GM23248 (cell line): ENCODE measurements around the gene ZCCHC10. TPM values are rescaled to one million over a fixed set of nuclear protein-coding genes. Genes with fewer than 3 reads are reported as not detected.

Source experiments
- DNase-seq: peaks from one replicate; pipeline ENCODE4 v3.0.0-alpha.2; 2015
- H2AFZ ChIP-seq: fragments of 200-600 bp; sonication (generic); 2 replicates; pipeline ENCODE4 v1.6.1; 2016; ENCODE audit warnings: antibody characterized with exemption
- H3F3A ChIP-seq: fragments of 200-600 bp; sonication (generic); 2 replicates; pipeline ENCODE4 v1.6.1; 2016; ENCODE audit warnings: mild to moderate bottlenecking, antibody characterized with exemption, mixed run types; ENCODE audit not compliant: insufficient read depth
- H3K27ac ChIP-seq: fragments of 200-600 bp; sonication (generic); 2 replicates; pipeline ENCODE4 v1.5.1; 2016; ENCODE audit warnings: mild to moderate bottlenecking
- H3K27me3 ChIP-seq: fragments of 200-600 bp; sonication (generic); replicated peaks from 2 replicates; pipeline ENCODE4 v1.6.1; 2016; ENCODE audit warnings: mild to moderate bottlenecking; ENCODE audit not compliant: insufficient read depth
- H3K36me3 ChIP-seq: fragments of 200-600 bp; sonication (generic); 2 replicates; pipeline ENCODE4 v1.6.1; 2016; ENCODE audit warnings: low read depth, mild to moderate bottlenecking
- H3K4me1 ChIP-seq: fragments of 200-600 bp; sonication (generic); 2 replicates; pipeline ENCODE4 v1.6.1; 2016; ENCODE audit warnings: mild to moderate bottlenecking; ENCODE audit not compliant: insufficient read depth
- H3K4me2 ChIP-seq: fragments of 200-600 bp; sonication (generic); one replicate; pipeline ENCODE4 v1.6.1; 2016; ENCODE audit warnings: mild to moderate bottlenecking; ENCODE audit not compliant: unreplicated experiment
- H3K4me3 ChIP-seq: fragments of 200-600 bp; sonication (generic); 2 replicates; pipeline ENCODE4 v1.5.1; 2016; ENCODE audit warnings: mild to moderate bottlenecking
- H3K79me2 ChIP-seq: fragments of 200-600 bp; sonication (generic); 2 replicates; pipeline ENCODE4 v1.6.1; 2016; ENCODE audit warnings: mild to moderate bottlenecking; ENCODE audit not compliant: insufficient read depth
- H3K9ac ChIP-seq: fragments of 200-600 bp; sonication (generic); 2 replicates; pipeline ENCODE4 v1.6.1; 2016; ENCODE audit warnings: mild to moderate bottlenecking
- H3K9me2 ChIP-seq: fragments of 200-600 bp; sonication (generic); 2 replicates; pipeline ENCODE4 v1.6.1; 2016; ENCODE audit warnings: mixed run types, mild to moderate bottlenecking, moderate library complexity; ENCODE audit not compliant: insufficient read depth
- H3K9me3 ChIP-seq: fragments of 200-600 bp; sonication (generic); one replicate; pipeline ENCODE4 v1.6.1; 2017; ENCODE audit warnings: low read depth
- H4K20me1 ChIP-seq: fragments of 200-600 bp; sonication (generic); 2 replicates; pipeline ENCODE4 v1.6.0; 2016; ENCODE audit not compliant: insufficient read depth
- EZH2phosphoT487 ChIP-seq: fragments of 200-600 bp; sonication (generic); IDR thresholded peaks from 2 replicates; pipeline ENCODE4 v1.6.1; 2018; ENCODE audit warnings: antibody characterized with exemption, moderate library complexity, mild to moderate bottlenecking, low read depth; ENCODE audit not compliant: insufficient read depth
- WGBS, 2 experiments: methylation state at CpG; one replicate each; pipeline ENCODE4 v1.1.6; 2015 to 2017; ENCODE audit warnings: low lambda C conversion rate in 2 of 2, low coverage in 1 of 2; ENCODE audit errors: missing lambda C conversion rate in 2 of 2; 5-methylcytosine and 5-hydroxymethylcytosine counted together
- in situ Hi-C: fragments of 300-500 bp; cut with MboI; formaldehyde crosslinking; loops from 2 replicates; pipeline ENCODE4 v1.15.0; 2020
- polyA plus RNA-seq: library from polyadenylated mRNA; unstranded; fragments of >200 nt; fragmentation: Nextera tagmentation; extraction: Ambion mirVana; gene quantifications from 2 replicates; pipeline ENCODE4 v1.2.1, GENCODE V29; 2016
- small RNA-seq: library from RNA; depleted of rRNA; stranded (forward); fragments of <200 nt; gene quantifications from one replicate; pipeline ENCODE3, GENCODE V24; 2014; ENCODE audit warnings: low read depth, low replicate concordance
- total RNA-seq: library from RNA; depleted of rRNA; stranded (reverse); fragments of >200 nt; shearing (Covaris generic); gene quantifications from 2 replicates; pipeline ENCODE4 v1.2.3, GENCODE V29; 2014; rRNA removed

The ZCCHC10 gene
- total and polyA plus RNA-seq, 2 experiments from 2014 or later: 9.5 to 22.6 TPM

DNA sequence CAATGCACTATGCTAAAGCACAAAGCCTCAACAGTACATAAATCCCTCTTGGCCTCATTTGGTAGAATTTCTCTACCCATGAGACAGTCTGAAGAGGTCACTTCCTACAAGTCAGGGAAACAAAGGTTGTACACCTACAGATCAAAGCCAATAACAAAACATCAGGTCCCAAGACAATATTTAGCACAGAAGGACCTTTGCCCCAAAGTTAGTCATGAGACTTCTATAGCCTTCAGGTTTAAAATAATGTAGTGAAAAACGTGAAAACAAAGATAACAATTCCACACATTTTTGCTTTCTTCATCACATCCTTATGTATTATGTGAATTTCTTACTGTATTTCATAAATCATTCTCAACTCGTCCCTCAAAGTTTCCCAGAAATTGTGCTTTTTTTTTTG, 78.7 kb downstream of the ZCCHC10 start:
- no peaks in the 10 kb centered on the region for H3K9me3 ChIP-seq
- no peak overlapping the region for H2AFZ ChIP-seq
- H3K36me3 ChIP-seq: no peaks in the 10 kb centered on the region
- H3K4me1 ChIP-seq: peaks cover 18% of the 10 kb centered on the region
- peaks cover 100% of the 10 kb centered on the region for H3K79me2 ChIP-seq
- no peaks in the 10 kb centered on the region for H3K9me2 ChIP-seq
- peak overlapping the region; percentile 44 for H3K27ac ChIP-seq
- no peak overlapping the region for H3K9ac ChIP-seq
- DNase-seq: peak; percentile 40
- no peak overlapping the region for H3K4me3 ChIP-seq
- H4K20me1 ChIP-seq: peaks cover 42% of the 10 kb centered on the region; the same call in 1 of the 2 replicates
- in situ Hi-C loops: no loop called here
- peak overlapping the region; percentile 12 for H3K4me2 ChIP-seq
- H3F3A ChIP-seq: peaks cover 30% of the 10 kb centered on the region
- no peak for TF ChIP-seq EZH2phosphoT487
- 6 to 7% methylated on average over 2 of the region's 2 CpGs for WGBS, 2 experiments
- no peaks in the 10 kb centered on the region for H3K27me3 ChIP-seq

Small RNAs within 50 kb of the gene (small RNA-seq; reads per million reads assigned to genes)
- gene AC113410.1: not detected
- gene AC113410.3: not detected
- not detected for gene ATP6V0E1P1
- gene RF00019: not detected

Other genes with a start within 250 kb of the ZCCHC10 start
- 36.5 and 41.9 TPM in 2 replicates for gene SEPTIN8, start 249.3 kb downstream of the ZCCHC10 start, total RNA-seq
- gene SEPTIN8, start 249.3 kb downstream of the ZCCHC10 start, polyA plus RNA-seq: 26.9 and 28.8 TPM in 2 replicates
- gene SOWAHA, start 213.2 kb downstream of the ZCCHC10 start, total RNA-seq: not detected in 2 replicates
- not detected in 2 replicates for gene SOWAHA, start 213.2 kb downstream of the ZCCHC10 start, polyA plus RNA-seq
- 9.9 and 13.2 TPM in 2 replicates for gene SHROOM1, start 195.9 kb downstream of the ZCCHC10 start, total RNA-seq
- 3.8 and 3.9 TPM in 2 replicates for gene SHROOM1, start 195.9 kb downstream of the ZCCHC10 start, polyA plus RNA-seq
- 0.32 TPM in 1 of 2 replicates, not detected in the other for gene GDF9, start 160.1 kb downstream of the ZCCHC10 start, total RNA-seq
- gene GDF9, start 160.1 kb downstream of the ZCCHC10 start, polyA plus RNA-seq: not detected in 2 replicates
- gene UQCRQ, start 159.9 kb downstream of the ZCCHC10 start, total RNA-seq: 77.9 and 138 TPM in 2 replicates
- 1,006 and 1,056 TPM in 2 replicates for gene UQCRQ, start 159.9 kb downstream of the ZCCHC10 start, polyA plus RNA-seq
- gene LEAP2, start 152.9 kb downstream of the ZCCHC10 start, total RNA-seq: 0.13 TPM in 1 of 2 replicates, not detected in the other
- 0.33 and 0.67 TPM in 2 replicates for gene LEAP2, start 152.9 kb downstream of the ZCCHC10 start, polyA plus RNA-seq
- gene AFF4, start 62.9 kb downstream of the ZCCHC10 start, total RNA-seq: 47.3 and 51.9 TPM in 2 replicates
- gene AFF4, start 62.9 kb downstream of the ZCCHC10 start, polyA plus RNA-seq: 38.3 and 41.7 TPM in 2 replicates
- gene HSPA4, start 25.5 kb upstream of the ZCCHC10 start, total RNA-seq: 101 and 123 TPM in 2 replicates
- 105 and 111 TPM in 2 replicates for gene HSPA4, start 25.5 kb upstream of the ZCCHC10 start, polyA plus RNA-seq